Endothelial cell of umbilical vein (primary cell): ENCODE measurements around the gene CD93.
A peak's percentile ranks its signal among the peaks of the same experiment; 100 is the strongest.

Source experiments
- FOS ChIP-seq: IDR thresholded peaks from 2 replicates; pipeline ENCODE4 v1.6.1; 2011; ENCODE audit warnings: mild to moderate bottlenecking, low read length, moderate library complexity, borderline replicate concordance; ENCODE audit not compliant: insufficient read depth
- JUN ChIP-seq: IDR thresholded peaks from 2 replicates; pipeline ENCODE4 v1.6.1; 2011; ENCODE audit warnings: borderline replicate concordance, low read depth; ENCODE audit not compliant: insufficient read length, insufficient read depth
- MYC ChIP-seq: IDR thresholded peaks from one replicate; pipeline ENCODE4 v1.6.1; 2011; ENCODE audit warnings: mild to moderate bottlenecking, low read depth, low read length
- POLR2A ChIP-seq: IDR thresholded peaks from 2 replicates; pipeline ENCODE4 v1.6.1; 2012; ENCODE audit warnings: low read depth, mild to moderate bottlenecking, control low read depth, low read length
- POLR2AphosphoS5 ChIP-seq: IDR thresholded peaks from 2 replicates; pipeline ENCODE4 v1.6.1; 2012; ENCODE audit warnings: low read depth, mild to moderate bottlenecking, control low read depth, low read length, moderate library complexity; ENCODE audit not compliant: insufficient read depth
- TF ChIP-seq, protein P1 (sequence below), 2 donors: IDR thresholded peaks; 1 replicate in 1 of 2; 2 replicates in 1 of 2; pipeline ENCODE4 v1.5.1; 2011; ENCODE audit warnings: low read length in 2 of 2, mild to moderate bottlenecking in 2 of 2, moderate library complexity in 2 of 2, control low read depth in 1 of 2, inconsistent platforms in 1 of 2, low read depth in 1 of 2; ENCODE audit not compliant: insufficient read depth in 1 of 2; ENCODE audit errors: extremely low read depth in 1 of 2

DNA sequence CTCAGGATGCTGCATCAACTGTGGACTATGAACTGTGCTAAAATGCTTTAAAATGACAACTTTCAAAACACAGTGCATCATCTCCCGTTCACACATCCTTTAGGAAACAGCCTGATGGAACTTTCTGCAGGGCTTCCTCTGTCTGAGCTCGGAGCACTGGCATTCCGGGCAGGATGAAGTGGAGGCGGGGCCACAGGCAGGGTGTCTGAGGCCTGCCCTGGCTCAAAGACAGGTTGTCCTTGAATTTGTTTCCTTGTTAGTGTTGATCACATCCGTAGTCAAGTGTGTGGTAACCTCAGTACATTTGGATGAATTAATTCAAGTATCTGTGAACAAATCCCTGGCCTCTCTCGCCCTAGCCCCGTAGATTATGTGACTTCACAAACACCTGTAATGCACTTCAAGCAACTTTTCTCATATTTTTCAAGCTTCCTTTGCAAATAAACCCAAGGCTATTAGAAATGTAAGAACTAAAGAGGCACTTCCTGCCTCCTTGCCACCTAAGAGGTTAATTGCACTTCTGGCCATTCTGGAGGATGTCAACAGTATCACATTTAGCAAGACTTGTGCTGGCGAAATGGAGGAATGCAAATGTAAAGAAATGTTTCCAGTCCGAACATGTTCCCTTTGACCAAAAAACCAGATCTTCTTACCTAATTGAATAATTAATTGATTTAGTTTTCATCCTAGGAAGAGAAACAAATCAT, 3.1 kb downstream of the CD93 start:
- TF ChIP-seq MYC: no peak
- TF ChIP-seq, protein P1, sequence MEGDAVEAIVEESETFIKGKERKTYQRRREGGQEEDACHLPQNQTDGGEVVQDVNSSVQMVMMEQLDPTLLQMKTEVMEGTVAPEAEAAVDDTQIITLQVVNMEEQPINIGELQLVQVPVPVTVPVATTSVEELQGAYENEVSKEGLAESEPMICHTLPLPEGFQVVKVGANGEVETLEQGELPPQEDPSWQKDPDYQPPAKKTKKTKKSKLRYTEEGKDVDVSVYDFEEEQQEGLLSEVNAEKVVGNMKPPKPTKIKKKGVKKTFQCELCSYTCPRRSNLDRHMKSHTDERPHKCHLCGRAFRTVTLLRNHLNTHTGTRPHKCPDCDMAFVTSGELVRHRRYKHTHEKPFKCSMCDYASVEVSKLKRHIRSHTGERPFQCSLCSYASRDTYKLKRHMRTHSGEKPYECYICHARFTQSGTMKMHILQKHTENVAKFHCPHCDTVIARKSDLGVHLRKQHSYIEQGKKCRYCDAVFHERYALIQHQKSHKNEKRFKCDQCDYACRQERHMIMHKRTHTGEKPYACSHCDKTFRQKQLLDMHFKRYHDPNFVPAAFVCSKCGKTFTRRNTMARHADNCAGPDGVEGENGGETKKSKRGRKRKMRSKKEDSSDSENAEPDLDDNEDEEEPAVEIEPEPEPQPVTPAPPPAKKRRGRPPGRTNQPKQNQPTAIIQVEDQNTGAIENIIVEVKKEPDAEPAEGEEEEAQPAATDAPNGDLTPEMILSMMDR (IDR thresholded peaks at IDR 0.05; ENCODE audit: extremely low read depth in 1 of 2, insufficient read depth in 1 of 2, low read depth in 1 of 2, low read length in 2 of 2): no peak
- peak; percentile 48 for TF ChIP-seq POLR2AphosphoS5
- TF ChIP-seq POLR2A: no peak
- no peak for TF ChIP-seq JUN
- TF ChIP-seq FOS: peak; percentile 16
